Activated T-helper 1 cell treated with Interleukin-2 at 50 U/mL for 16 hours (primary cell): ENCODE data around the gene AMN.
A peak's percentile ranks its signal among the peaks of the same experiment; 100 is the strongest.
"Not testable (repeated sequence)": the region's sequence is repeated elsewhere in the genome, so short reads cannot be mapped to it uniquely, and the experiment has no call there.

Experiments
- DNase-seq: peaks from one replicate; pipeline ENCODE4 v3.0.0-alpha.2; 2020; ENCODE audit warnings: low read depth

AMN gene

GRCh38 chr14:102913341-102914211 is 8.9 kb upstream of the AMN start:
- no peak for DNase-seq

GRCh38 chr14:102914474-102915291 is 7.8 kb upstream of the AMN start:
- DNase-seq, result no peak

GRCh38 chr14:102915292-102916110 is 7.0 kb upstream of the AMN start:
- no peak for DNase-seq

- no peak for DNase-seq
Measured at GRCh38 chr14:102916347-102917055, 6.0 kb upstream of the AMN start.

- no peak for DNase-seq
Measured at GRCh38 chr14:102917056-102917385, 5.4 kb upstream of the AMN start.

GRCh38 chr14:102917469-102918211 is 4.8 kb upstream of the AMN start:
- DNase-seq, result peak; percentile 16

- no peak for DNase-seq
Measured at GRCh38 chr14:102918438-102918837, 4.0 kb upstream of the AMN start.

- DNase-seq, result no peak
Measured at GRCh38 chr14:102920273-102920997, 2.0 kb upstream of the AMN start.

GRCh38 chr14:102920998-102921304 is 1.5 kb upstream of the AMN start:
- no peak for DNase-seq

GRCh38 chr14:102923201-102923924 is 900 bp downstream of the AMN start:
- DNase-seq, result no peak

- DNase-seq, result no peak
Measured at GRCh38 chr14:102923925-102924486, 1.5 kb downstream of the AMN start.

- DNase-seq, result no peak
Measured at GRCh38 chr14:102924632-102925588, 2.4 kb downstream of the AMN start.

GRCh38 chr14:102925646-102926045 is 3.2 kb downstream of the AMN start:
- no peak for DNase-seq

- DNase-seq, result no peak
Measured at GRCh38 chr14:102926104-102926503, 3.6 kb downstream of the AMN start.

GRCh38 chr14:102926840-102927239 is 4.4 kb downstream of the AMN start:
- DNase-seq, result not testable (repeated sequence)

GRCh38 chr14:102927346-102927877 is 4.9 kb downstream of the AMN start:
- DNase-seq, result no peak

GRCh38 chr14:102927878-102928411 is 5.5 kb downstream of the AMN start:
- no peak for DNase-seq
